Hepatocyte (in vitro differentiated cells): ENCODE measurements around the gene CHD6.

Source experiments
- CTCF ChIP-seq: fragments of 200-600 bp; sonication (generic); IDR thresholded peaks from 2 replicates; pipeline ENCODE4 v1.5.1; 2016; ENCODE audit warnings: antibody characterized with exemption, mild to moderate bottlenecking; ENCODE audit not compliant: poor library complexity
- EZH2 ChIP-seq: fragments of 200-600 bp; sonication (generic); IDR thresholded peaks from 2 replicates; pipeline ENCODE4 v1.6.1; 2016; ENCODE audit warnings: antibody characterized with exemption, mild to moderate bottlenecking, borderline replicate concordance
- EZH2phosphoT487 ChIP-seq: fragments of 200-600 bp; sonication (generic); IDR thresholded peaks from one replicate; pipeline ENCODE4 v1.6.1; 2018; ENCODE audit warnings: antibody characterized with exemption, mild to moderate bottlenecking, low read depth, moderate library complexity; ENCODE audit not compliant: unreplicated experiment, severe bottlenecking

DNA sequence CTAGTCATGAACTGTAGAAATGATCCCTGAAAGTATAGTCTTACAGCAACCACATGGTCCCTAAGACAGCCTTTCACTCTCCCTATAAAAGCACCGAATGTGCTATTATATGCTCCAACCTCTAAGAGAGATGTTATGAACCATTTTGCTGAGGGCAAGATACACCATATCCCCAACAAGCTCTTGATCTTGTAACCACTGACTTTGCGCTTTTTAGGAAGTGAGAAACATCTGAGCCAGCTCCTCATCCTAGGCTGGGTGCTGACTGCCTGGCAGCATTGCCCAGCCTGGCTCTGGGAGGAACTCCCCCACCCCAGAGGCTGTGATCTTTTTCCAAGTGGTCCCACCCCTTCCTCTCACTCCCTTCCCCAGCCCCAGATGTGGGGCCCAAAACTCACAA is 248.5 kb downstream of the CHD6 start:
- TF ChIP-seq CTCF (no peak), EZH2 (no peak), EZH2phosphoT487 (no peak)
